ENCODE measurements around the gene ERG.

Gene ERG

DNA sequence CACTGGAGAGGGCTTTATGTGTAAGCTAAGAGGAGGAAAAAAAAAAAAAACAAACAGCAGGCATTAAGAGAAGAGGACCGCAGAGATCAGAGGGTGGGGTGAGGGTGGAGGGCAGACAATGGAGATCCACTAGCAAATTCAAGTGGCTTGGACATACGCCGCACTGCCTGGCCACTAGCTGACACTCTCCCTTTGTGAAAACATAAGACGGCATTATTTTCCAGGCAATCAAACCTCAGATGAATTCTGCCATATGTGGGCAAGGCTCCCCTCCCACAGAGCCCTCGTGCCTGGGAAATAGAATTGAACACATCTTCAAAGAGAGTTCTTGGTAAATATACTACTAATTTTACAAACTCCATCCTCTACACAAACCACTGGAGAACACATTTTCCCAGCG lies 53.6 kb downstream of the ERG start:
- DNase-seq (ENCODE audit: insufficient read length, low spot score) (no peak), FAIRE-seq (no peak)
- TF ChIP-seq SPI1 (IDR thresholded peaks at IDR 0.05; ENCODE audit: low read depth, low read length) (no peak), PAX5 (IDR thresholded peaks at IDR 0.05; ENCODE audit: insufficient read depth, low read length, severe bottlenecking) (no peak), TAF1 (IDR thresholded peaks at IDR 0.05; ENCODE audit: low read depth, low read length) (no peak), POLR2A (IDR thresholded peaks at IDR 0.05; ENCODE audit: low read depth, low read length) (no peak), POLR2AphosphoS5 (IDR thresholded peaks at IDR 0.05; ENCODE audit: low read depth, low read length) (no peak), POU2F2 (IDR thresholded peaks at IDR 0.05; ENCODE audit: low read depth, low read length) (no peak)

DNA sequence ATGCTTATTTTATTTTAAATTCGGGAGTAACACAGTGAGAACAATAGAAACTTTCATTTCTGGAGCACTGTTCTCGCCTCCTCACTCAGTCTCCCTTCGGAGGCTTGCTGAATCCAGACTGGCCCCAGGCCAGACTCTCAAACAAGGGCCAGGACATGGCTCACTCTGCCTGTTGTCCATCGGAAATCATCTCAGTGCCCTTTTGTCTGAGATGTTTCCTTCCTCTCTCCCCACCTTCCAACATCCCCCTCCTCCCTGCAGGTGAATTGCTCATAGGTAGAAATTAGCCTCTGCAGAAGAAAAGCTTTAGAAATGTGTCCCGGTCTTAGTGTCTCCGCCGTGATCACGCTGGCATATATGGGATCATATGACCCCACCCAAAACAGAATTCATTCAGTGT lies 55.2 kb downstream of the ERG start:
- FAIRE-seq = no peak
- no peak for DNase-seq (ENCODE audit: insufficient read length, low spot score)
- no peak for TF ChIP-seq SPI1 (IDR thresholded peaks at IDR 0.05; ENCODE audit: low read depth, low read length)
- no peak for TF ChIP-seq POU2F2 (IDR thresholded peaks at IDR 0.05; ENCODE audit: low read depth, low read length)
- TF ChIP-seq POLR2A (IDR thresholded peaks at IDR 0.05; ENCODE audit: low read depth, low read length) = no peak
- no peak for TF ChIP-seq POLR2AphosphoS5 (IDR thresholded peaks at IDR 0.05; ENCODE audit: low read depth, low read length)
- TF ChIP-seq TAF1 (IDR thresholded peaks at IDR 0.05; ENCODE audit: low read depth, low read length) = no peak
- TF ChIP-seq PAX5 (IDR thresholded peaks at IDR 0.05; ENCODE audit: insufficient read depth, low read length, severe bottlenecking) = no peak

DNA sequence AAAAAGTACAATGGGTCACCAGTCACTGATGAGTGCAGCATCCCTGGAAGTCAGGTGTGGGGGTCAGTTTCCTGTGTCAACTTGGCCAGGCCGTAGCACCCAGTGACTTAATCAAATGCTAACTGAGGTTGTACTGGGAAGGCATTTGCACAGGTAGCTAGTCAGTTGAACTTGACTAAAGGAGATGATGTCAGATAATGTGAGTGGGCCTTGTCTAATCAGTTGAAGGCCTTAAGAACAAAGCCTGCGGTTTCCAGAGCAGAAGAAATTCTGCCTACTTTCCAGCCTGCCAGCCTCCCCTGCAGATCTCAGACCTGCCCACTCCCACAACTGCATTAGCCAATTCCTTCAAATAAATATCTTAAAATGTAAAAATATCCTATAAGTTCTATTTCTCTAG lies 57.1 kb downstream of the ERG start:
- TF ChIP-seq TAF1 (IDR thresholded peaks at IDR 0.05; ENCODE audit: low read depth, low read length) (no peak), POLR2AphosphoS5 (IDR thresholded peaks at IDR 0.05; ENCODE audit: low read depth, low read length) (no peak), PAX5 (IDR thresholded peaks at IDR 0.05; ENCODE audit: insufficient read depth, low read length, severe bottlenecking) (no peak), POU2F2 (IDR thresholded peaks at IDR 0.05; ENCODE audit: low read depth, low read length) (no peak), SPI1 (IDR thresholded peaks at IDR 0.05; ENCODE audit: low read depth, low read length) (no peak), POLR2A (IDR thresholded peaks at IDR 0.05; ENCODE audit: low read depth, low read length) (no peak)
- DNase-seq (ENCODE audit: insufficient read length, low spot score) (no peak), FAIRE-seq (no peak)

DNA sequence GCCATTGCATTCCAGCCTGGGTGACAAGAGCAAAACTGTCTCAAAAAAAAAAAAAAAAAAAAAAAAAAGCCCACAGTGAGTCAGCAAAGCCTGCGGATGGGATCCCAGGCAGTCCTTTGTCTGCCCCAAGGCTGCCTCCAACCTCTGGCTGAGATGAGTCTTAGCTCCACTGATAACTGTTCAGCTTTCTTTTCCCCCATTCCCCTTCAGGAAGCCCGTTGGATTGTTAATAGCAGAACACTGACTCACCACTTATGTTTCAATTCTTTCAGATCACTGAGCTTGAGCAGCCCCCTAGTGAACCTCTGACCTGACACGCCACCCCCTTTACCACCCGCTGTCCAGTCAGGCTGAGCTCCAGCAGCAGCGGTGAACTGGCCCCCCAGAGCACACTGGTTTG lies 57.5 kb downstream of the ERG start:
- TF ChIP-seq POLR2A (IDR thresholded peaks at IDR 0.05; ENCODE audit: low read depth, low read length) (no peak), TAF1 (IDR thresholded peaks at IDR 0.05; ENCODE audit: low read depth, low read length) (no peak), PAX5 (IDR thresholded peaks at IDR 0.05; ENCODE audit: insufficient read depth, low read length, severe bottlenecking) (no peak), POU2F2 (IDR thresholded peaks at IDR 0.05; ENCODE audit: low read depth, low read length) (no peak), POLR2AphosphoS5 (IDR thresholded peaks at IDR 0.05; ENCODE audit: low read depth, low read length) (no peak), SPI1 (IDR thresholded peaks at IDR 0.05; ENCODE audit: low read depth, low read length) (no peak)
- DNase-seq (ENCODE audit: insufficient read length, low spot score) (no peak), FAIRE-seq (no peak)

DNA sequence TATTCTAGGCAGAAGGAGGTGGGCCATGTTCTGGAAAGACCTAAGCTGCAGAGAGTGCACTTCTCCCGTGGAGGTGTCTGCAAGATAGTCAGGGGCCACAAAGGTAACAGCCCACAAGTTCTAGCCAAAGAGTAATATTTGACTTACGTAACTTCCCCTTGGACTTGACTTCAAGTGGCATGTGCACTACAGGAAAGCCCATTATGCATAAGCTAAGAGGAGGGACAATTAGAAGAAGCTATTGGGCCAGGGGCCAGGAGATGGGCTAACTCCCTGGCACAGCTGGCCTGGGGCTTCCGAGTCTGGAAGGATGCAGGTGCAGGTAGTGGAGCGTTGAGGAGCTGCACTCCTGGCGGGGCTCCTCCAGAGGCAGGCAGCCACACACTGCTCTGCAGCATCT lies 58.3 kb downstream of the ERG start:
- FAIRE-seq (no peak), DNase-seq (ENCODE audit: insufficient read length, low spot score) (no peak)
- TF ChIP-seq TAF1 (IDR thresholded peaks at IDR 0.05; ENCODE audit: low read depth, low read length) = no peak
- TF ChIP-seq POLR2AphosphoS5 (IDR thresholded peaks at IDR 0.05; ENCODE audit: low read depth, low read length) = no peak
- no peak for TF ChIP-seq SPI1 (IDR thresholded peaks at IDR 0.05; ENCODE audit: low read depth, low read length)
- no peak for TF ChIP-seq POU2F2 (IDR thresholded peaks at IDR 0.05; ENCODE audit: low read depth, low read length)
- TF ChIP-seq POLR2A (IDR thresholded peaks at IDR 0.05; ENCODE audit: low read depth, low read length) = no peak
- no peak for TF ChIP-seq PAX5 (IDR thresholded peaks at IDR 0.05; ENCODE audit: insufficient read depth, low read length, severe bottlenecking)

DNA sequence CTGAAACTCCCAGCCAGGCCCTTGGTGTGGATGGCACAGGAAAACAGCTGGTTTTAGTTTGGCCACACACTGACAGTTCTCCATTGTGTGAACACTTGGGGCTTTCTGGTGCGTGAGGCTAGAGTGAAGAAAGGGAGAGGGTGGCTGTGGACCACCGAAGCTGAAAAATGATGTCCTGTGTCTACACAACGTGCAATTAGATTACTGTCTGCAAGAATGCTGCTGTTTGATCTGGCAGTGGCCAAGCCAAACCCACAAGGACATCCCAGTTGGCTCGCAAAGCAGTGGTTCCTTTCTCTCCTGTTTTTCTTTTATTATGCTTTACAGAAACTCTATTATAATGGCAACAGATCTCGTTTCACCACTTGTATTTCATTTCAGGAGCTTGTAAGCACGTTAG lies 58.9 kb downstream of the ERG start:
- no peak for TF ChIP-seq TAF1 (IDR thresholded peaks at IDR 0.05; ENCODE audit: low read depth, low read length)
- no peak for TF ChIP-seq POLR2AphosphoS5 (IDR thresholded peaks at IDR 0.05; ENCODE audit: low read depth, low read length)
- no peak for TF ChIP-seq POU2F2 (IDR thresholded peaks at IDR 0.05; ENCODE audit: low read depth, low read length)
- no peak for TF ChIP-seq POLR2A (IDR thresholded peaks at IDR 0.05; ENCODE audit: low read depth, low read length)
- no peak for TF ChIP-seq SPI1 (IDR thresholded peaks at IDR 0.05; ENCODE audit: low read depth, low read length)
- no peak for TF ChIP-seq PAX5 (IDR thresholded peaks at IDR 0.05; ENCODE audit: insufficient read depth, low read length, severe bottlenecking)
- DNase-seq (ENCODE audit: insufficient read length, low spot score) (no peak), FAIRE-seq (no peak)

DNA sequence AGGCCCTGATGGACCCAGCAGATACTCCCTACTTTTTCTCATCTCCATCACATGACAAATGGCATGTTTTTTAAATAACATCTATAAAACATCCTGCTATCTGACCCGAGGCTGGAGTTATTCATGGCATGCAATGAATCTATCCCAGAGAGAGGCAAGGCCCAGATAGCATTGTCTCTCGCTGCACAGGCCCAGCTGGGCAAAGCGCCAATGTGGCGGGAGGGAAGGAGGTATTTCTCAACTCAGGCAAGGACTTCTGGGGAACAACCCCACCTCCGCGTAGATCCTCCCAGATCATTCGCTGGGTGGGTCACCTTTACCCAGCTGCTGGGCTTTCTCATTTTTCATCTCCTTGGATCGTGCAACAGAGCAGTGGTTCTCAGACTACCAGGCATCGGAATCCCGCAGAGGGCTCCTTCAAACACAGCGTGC lies 59.8 kb downstream of the ERG start:
- FAIRE-seq (no peak), DNase-seq (ENCODE audit: insufficient read length, low spot score) (no peak)
- TF ChIP-seq POU2F2 (IDR thresholded peaks at IDR 0.05; ENCODE audit: low read depth, low read length) (no peak), SPI1 (IDR thresholded peaks at IDR 0.05; ENCODE audit: low read depth, low read length) (no peak), PAX5 (IDR thresholded peaks at IDR 0.05; ENCODE audit: insufficient read depth, low read length, severe bottlenecking) (no peak), POLR2AphosphoS5 (IDR thresholded peaks at IDR 0.05; ENCODE audit: low read depth, low read length) (no peak), TAF1 (IDR thresholded peaks at IDR 0.05; ENCODE audit: low read depth, low read length) (no peak), POLR2A (IDR thresholded peaks at IDR 0.05; ENCODE audit: low read depth, low read length) (no peak)

DNA sequence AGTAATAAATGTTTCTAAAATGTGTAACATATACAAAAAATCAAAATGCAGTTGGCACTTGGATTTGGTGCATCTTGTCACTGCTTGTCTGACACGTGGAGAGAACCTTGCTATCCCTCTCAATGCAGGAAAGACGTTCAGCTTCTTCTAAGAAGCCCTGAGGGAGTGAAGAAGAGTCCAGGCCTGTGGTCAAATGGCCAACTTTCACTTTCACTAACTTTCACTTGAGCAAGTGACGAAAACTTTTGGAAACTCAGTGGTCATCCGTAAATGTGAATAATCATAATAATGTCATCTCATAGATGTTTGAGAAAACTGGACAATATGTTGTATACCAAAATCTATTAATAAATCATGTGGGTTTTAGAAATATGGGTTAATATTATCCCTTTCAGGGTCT lies 61.9 kb downstream of the ERG start:
- DNase-seq (ENCODE audit: insufficient read length, low spot score) (no peak), FAIRE-seq (no peak)
- TF ChIP-seq POLR2A (IDR thresholded peaks at IDR 0.05; ENCODE audit: low read depth, low read length) = no peak
- no peak for TF ChIP-seq POU2F2 (IDR thresholded peaks at IDR 0.05; ENCODE audit: low read depth, low read length)
- no peak for TF ChIP-seq POLR2AphosphoS5 (IDR thresholded peaks at IDR 0.05; ENCODE audit: low read depth, low read length)
- no peak for TF ChIP-seq SPI1 (IDR thresholded peaks at IDR 0.05; ENCODE audit: low read depth, low read length)
- TF ChIP-seq PAX5 (IDR thresholded peaks at IDR 0.05; ENCODE audit: insufficient read depth, low read length, severe bottlenecking) = no peak
- no peak for TF ChIP-seq TAF1 (IDR thresholded peaks at IDR 0.05; ENCODE audit: low read depth, low read length)

DNA sequence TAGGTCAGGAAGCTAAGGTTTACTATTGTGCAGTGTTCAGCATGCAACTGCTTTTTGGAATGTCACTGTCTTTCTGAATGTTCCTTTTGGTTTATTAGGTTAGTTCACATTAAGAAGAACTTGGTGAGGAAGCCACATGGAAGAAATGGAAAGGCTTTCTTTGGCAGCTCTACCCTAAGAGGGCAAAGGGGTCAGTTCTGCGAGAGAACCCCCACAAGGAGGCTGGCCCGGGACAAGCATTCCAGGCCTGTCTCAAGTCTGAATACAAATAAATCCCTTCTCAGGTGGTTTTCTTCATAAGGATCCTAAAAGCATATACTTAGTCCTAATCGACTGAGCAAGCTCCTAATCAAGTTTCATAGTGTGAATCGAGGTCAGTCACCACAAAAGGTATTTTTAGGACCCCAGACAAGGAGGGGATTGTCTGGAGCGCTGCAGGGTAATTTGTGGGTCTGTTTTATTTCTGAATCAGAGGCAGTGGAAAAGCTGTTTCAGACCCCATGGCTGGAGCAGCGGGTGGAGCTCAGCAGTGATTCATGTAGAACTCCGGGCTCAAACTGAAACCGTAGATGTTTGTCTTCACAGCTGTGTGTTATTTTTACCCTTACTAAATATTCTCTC lies 63.3 kb downstream of the ERG start:
- TF ChIP-seq POU2F2 (IDR thresholded peaks at IDR 0.05; ENCODE audit: low read depth, low read length) = no peak
- TF ChIP-seq SPI1 (IDR thresholded peaks at IDR 0.05; ENCODE audit: low read depth, low read length) = no peak
- no peak for TF ChIP-seq POLR2AphosphoS5 (IDR thresholded peaks at IDR 0.05; ENCODE audit: low read depth, low read length)
- TF ChIP-seq TAF1 (IDR thresholded peaks at IDR 0.05; ENCODE audit: low read depth, low read length) = no peak
- TF ChIP-seq PAX5 (IDR thresholded peaks at IDR 0.05; ENCODE audit: insufficient read depth, low read length, severe bottlenecking) = no peak
- no peak for TF ChIP-seq POLR2A (IDR thresholded peaks at IDR 0.05; ENCODE audit: low read depth, low read length)
- FAIRE-seq (no peak), DNase-seq (ENCODE audit: insufficient read length, low spot score) (no peak)
